HEK293 (cell line): Measurements from ENCODE around the gene LTN1.

Experiments
- GLIS2 ChIP-seq: fragments of 450-650 bp; formaldehyde crosslinking; IDR thresholded peaks from 2 replicates; pipeline ENCODE4 v1.5.1; 2016; ENCODE audit warnings: missing biosample characterization, missing genetic modification characterization
- ZBTB21 ChIP-seq: fragments of 450-650 bp; formaldehyde crosslinking; IDR thresholded peaks from 2 replicates; pipeline ENCODE4 v1.5.1; 2017; ENCODE audit warnings: missing biosample characterization, missing genetic modification characterization
- ZFP37 ChIP-seq: fragments of 450-650 bp; formaldehyde crosslinking; IDR thresholded peaks from 2 replicates; pipeline ENCODE4 v1.5.1; 2016; ENCODE audit warnings: missing biosample characterization, missing genetic modification characterization
- ZNF138 ChIP-seq: fragments of 450-650 bp; formaldehyde crosslinking; IDR thresholded peaks from 2 replicates; pipeline ENCODE4 v1.5.1; 2016; ENCODE audit warnings: missing biosample characterization, missing genetic modification characterization, borderline replicate concordance
- ZNF19 ChIP-seq: fragments of 450-650 bp; formaldehyde crosslinking; IDR thresholded peaks from 2 replicates; pipeline ENCODE4; 2016; ENCODE audit warnings: missing biosample characterization, missing genetic modification characterization, low read depth
- ZNF202 ChIP-seq: fragments of 450-650 bp; formaldehyde crosslinking; IDR thresholded peaks from 2 replicates; pipeline ENCODE4 v1.5.1; 2016; ENCODE audit warnings: missing biosample characterization, missing genetic modification characterization, borderline replicate concordance
- ZNF274 ChIP-seq, 2 experiments: fragments of 200-500 bp in 1 of 2; fragments of 450-650 bp in 1 of 2; sonication (Bioruptor generic) in 1 of 2; formaldehyde crosslinking in 1 of 2; IDR thresholded peaks; 2 replicates each; pipeline versions ENCODE4 v1.5.1 to v1.6.1; 2014 to 2016; ENCODE audit warnings: borderline replicate concordance in 1 of 2, inconsistent platforms in 1 of 2, low read length in 1 of 2, missing biosample characterization in 1 of 2, missing genetic modification characterization in 1 of 2
- ZNF623 ChIP-seq: fragments of 450-650 bp; formaldehyde crosslinking; IDR thresholded peaks from 2 replicates; pipeline ENCODE4 v1.5.1; 2016; ENCODE audit warnings: missing biosample characterization, missing genetic modification characterization
- ZNF629 ChIP-seq: fragments of 450-650 bp; formaldehyde crosslinking; IDR thresholded peaks from 2 replicates; pipeline ENCODE4 v1.5.1; 2017; ENCODE audit warnings: missing biosample characterization, missing genetic modification characterization
- TF ChIP-seq, protein P1 (sequence below): fragments of 450-650 bp; formaldehyde crosslinking; IDR thresholded peaks from 2 replicates; pipeline ENCODE4 v1.5.1; 2016; ENCODE audit warnings: missing biosample characterization, missing genetic modification characterization

DNA sequence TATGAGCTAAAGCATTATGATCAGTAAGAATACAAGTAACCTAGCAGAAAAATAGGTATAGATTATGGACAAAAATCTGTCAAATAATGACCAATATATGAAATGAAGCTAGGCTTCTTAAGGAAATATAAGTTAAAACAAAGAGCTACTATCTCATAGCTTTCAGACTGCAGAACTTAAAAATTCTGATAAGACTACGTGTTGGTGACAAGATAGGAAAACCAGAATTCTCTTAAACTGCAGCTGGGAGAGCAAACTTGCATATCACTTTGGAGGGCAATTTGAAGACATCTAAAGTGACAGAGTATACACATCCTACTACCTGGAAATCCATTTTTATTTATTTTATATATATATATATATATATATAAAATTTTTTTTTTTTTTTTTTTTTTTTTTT lies 65.5 kb downstream of the LTN1 start:
- TF ChIP-seq ZNF138 (tag by site-specific recombination) (no peak), ZFP37 (tag by site-specific recombination) (no peak), ZBTB21 (tag by site-specific recombination) (no peak), ZNF19 (tag by site-specific recombination) (no peak), ZNF202 (tag by site-specific recombination) (no peak), ZNF274 (IDR thresholded peaks at IDR 0.05; ENCODE audit: low read length) (no peak), ZNF274 (tag by site-specific recombination; IDR thresholded peaks at IDR 0.05; ENCODE audit: borderline replicate concordance) (no peak), ZNF623 (tag by site-specific recombination) (no peak), ZNF629 (tag by site-specific recombination) (no peak), GLIS2 (tag by site-specific recombination) (no peak)
- TF ChIP-seq, protein P1, sequence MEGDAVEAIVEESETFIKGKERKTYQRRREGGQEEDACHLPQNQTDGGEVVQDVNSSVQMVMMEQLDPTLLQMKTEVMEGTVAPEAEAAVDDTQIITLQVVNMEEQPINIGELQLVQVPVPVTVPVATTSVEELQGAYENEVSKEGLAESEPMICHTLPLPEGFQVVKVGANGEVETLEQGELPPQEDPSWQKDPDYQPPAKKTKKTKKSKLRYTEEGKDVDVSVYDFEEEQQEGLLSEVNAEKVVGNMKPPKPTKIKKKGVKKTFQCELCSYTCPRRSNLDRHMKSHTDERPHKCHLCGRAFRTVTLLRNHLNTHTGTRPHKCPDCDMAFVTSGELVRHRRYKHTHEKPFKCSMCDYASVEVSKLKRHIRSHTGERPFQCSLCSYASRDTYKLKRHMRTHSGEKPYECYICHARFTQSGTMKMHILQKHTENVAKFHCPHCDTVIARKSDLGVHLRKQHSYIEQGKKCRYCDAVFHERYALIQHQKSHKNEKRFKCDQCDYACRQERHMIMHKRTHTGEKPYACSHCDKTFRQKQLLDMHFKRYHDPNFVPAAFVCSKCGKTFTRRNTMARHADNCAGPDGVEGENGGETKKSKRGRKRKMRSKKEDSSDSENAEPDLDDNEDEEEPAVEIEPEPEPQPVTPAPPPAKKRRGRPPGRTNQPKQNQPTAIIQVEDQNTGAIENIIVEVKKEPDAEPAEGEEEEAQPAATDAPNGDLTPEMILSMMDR (tag by site-specific recombination): no peak
